DMS 273 treated with DMSO at 0.1 percent for 48 hours (cell line): ENCODE results near the gene DNAH7.
"Not testable (repeated sequence)": the region's sequence is repeated elsewhere in the genome, so short reads cannot be mapped to it uniquely, and the experiment has no call there.

ENCODE experiments used
- DNase-seq: peaks from one replicate; lab custom pipeline; 2025; lab: John Stamatoyannopoulos, UW

Gene DNAH7

GRCh38 chr2:195721042-195721441, 347.6 kb downstream of the DNAH7 start:
- DNase-seq, result no peak

- DNase-seq, result no peak
These were observed 352.2 kb downstream of the DNAH7 start for GRCh38 chr2:195716466-195716865.

GRCh38 chr2:195711478-195711877, 357.2 kb downstream of the DNAH7 start:
- DNase-seq, result no peak

GRCh38 chr2:195709901-195710806, 358.5 kb downstream of the DNAH7 start:
- no peak for DNase-seq

DNA sequence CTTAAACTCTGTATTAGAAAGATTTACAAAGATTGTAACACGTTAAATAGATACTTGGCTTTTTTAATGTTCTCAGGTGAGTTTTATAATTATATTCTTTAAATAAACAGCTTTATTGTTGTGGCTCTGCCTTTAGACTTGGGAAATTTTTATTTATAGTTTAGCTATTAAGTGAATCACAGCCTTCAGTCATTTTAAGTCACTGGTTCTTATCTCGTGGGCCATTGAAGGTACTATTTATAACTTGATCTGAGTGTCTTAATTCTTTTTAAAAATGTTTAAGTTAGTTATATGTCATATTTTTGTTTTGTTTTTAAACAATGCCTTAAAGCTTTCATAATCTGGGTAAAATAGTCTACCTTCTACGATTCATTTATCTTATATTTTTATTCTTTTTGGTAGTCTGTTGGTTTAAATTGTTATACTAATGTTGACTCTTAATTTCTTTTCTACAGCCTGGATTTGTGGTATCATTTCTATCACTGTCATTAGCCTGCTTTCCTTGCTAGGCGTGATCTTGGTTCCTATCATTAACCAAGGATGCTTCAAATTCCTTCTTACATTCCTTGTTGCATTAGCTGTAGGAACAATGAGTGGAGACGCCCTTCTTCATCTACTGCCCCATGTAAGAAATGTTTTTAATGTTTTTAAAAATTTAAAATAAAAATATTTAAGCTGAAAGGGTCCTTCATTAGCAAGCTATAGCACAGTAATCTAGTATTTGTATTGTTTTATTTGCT, 362.3 kb downstream of the DNAH7 start:
- no peak for DNase-seq

DNA sequence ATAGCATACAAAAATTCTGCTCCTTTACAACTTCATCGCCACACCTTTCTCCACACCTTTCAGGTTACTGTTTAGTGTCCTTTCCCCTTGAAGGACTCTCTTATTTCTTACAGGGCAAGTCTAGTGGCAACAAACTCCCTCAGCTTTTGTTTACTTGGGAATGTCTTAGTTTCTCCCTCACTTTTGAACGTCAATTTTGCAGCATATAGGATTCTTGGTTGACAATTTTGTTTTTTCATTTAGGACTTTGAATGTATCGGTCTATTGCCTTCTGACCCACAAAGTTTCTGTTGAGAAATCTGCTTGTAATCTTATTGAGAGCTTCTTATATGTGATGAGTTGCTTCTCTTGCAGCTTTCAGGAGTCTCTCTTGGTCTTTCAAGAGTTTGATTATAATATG, 368.2 kb downstream of the DNAH7 start:
- no peak for DNase-seq

GRCh38 chr2:195697681-195698220, 370.9 kb downstream of the DNAH7 start:
- DNase-seq, result no peak

- DNase-seq, result no peak
These were observed 372.6 kb downstream of the DNAH7 start for GRCh38 chr2:195696012-195696411.

DNA sequence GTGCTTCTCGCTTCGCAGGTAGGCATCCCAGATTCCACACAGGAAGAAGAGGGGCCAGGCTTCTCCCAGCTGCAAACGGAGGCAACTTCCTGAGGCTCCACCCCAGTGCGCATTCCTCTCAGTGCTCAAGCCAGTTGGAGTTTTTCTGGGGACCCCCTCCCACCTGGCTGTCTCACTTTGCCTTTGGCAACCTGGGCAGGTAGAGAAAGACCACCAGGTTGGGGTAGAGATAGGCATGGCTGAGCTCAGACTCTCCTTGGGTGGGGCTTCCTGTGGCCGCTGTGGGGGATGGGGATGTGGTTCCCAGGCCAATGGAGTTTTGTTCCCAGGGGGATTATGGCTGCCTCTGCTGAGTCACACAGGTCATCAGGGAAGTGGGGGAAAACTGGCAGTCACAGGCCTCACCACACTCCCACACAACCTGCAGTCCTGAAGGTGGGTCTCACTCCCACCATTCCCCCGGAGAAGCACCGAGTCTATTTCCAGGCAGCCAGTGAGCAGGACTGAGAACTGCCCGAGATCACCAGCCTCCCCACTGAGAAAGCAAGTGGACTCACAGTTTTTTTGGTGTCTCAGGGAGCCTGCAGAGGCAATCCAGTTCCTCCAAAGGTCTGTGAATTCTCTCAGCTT, 373.5 kb downstream of the DNAH7 start:
- no peak for DNase-seq

DNA sequence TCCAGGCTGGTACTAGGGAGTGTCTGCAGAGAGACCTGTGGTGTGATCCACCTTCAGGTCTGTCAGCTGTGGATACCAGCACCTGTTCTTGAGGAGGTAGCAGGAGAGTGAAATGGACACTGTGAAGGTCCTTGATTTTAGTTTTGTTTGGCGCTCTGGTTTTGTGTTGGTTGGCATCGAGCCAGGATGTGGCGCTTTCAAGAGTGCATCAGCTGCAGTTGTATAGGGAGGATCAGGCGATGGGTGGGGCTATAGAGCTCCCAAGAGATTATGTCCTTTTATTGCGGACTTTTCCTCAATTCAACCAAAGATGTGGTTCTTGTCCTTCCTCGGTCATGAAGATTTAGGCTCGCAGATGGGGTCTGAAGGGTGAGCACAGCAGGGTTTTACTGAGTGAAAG, 374.1 kb downstream of the DNAH7 start:
- no peak for DNase-seq

- DNase-seq, result not testable (repeated sequence)
These were observed 376.1 kb downstream of the DNAH7 start for GRCh38 chr2:195692531-195692930.
